NOMO-1 treated with DMSO at 0.1 percent for 48 hours (cell line): ENCODE data around the gene NR1H2.
"Not testable (repeated sequence)": the region's sequence is repeated elsewhere in the genome, so short reads cannot be mapped to it uniquely, and the experiment has no call there.

Source experiments
- DNase-seq: peaks from one replicate; lab custom pipeline; 2025; ENCODE audit not compliant: unreplicated experiment; lab: John Stamatoyannopoulos, UW

The NR1H2 gene

DNA sequence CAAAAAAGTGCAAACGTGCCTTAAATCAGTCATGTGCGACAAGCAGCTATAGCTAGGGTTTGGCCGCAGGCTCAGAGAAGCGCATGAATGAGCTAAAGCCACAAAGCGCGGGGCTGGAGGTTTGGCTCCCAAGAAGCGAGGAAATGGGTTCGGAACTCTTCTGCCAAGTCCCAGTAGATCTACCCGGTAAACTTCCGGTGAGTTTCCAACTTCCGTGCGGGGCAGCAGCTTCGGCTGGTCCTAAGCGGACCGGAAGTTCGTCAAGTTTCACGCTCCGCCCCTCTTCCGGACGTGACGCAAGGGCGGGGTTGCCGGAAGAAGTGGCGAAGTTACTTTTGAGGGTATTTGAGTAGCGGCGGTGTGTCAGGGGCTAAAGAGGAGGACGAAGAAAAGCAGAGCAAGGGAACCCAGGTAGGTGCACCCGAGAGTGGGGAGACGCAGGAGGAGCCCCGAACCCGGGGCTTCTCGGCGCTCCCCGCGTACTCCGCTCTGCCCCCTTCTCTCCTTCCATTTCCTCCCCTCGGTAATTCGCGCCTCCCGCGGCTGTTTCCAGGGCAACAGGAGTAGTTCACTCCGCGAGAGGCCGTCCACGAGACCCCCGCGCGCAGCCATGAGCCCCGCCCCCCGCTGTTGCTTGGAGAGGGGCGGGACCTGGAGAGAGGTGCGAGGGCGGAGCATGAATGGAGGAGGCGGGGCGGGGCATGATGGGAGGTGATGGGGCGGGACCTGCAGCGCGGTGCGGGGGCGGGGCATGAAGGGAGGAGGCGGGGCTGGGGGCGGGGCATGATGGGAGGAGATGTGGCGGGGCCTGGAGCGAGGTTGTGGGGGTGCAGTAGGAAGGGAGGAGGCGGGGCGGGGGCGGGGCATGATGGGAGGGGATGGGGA, at the start of gene NR1H2:
TSS of gene NR1H2 (plus strand) at position 292 of the 885 bp plus-strand sequence. CDS start 1,149 bp downstream, outside the sequence.
- peak; percentile 93 for DNase-seq

- DNase-seq = no peak
These were observed 49.2 kb upstream of the NR1H2 start for GRCh38 chr19:50327013-50327412.

DNA sequence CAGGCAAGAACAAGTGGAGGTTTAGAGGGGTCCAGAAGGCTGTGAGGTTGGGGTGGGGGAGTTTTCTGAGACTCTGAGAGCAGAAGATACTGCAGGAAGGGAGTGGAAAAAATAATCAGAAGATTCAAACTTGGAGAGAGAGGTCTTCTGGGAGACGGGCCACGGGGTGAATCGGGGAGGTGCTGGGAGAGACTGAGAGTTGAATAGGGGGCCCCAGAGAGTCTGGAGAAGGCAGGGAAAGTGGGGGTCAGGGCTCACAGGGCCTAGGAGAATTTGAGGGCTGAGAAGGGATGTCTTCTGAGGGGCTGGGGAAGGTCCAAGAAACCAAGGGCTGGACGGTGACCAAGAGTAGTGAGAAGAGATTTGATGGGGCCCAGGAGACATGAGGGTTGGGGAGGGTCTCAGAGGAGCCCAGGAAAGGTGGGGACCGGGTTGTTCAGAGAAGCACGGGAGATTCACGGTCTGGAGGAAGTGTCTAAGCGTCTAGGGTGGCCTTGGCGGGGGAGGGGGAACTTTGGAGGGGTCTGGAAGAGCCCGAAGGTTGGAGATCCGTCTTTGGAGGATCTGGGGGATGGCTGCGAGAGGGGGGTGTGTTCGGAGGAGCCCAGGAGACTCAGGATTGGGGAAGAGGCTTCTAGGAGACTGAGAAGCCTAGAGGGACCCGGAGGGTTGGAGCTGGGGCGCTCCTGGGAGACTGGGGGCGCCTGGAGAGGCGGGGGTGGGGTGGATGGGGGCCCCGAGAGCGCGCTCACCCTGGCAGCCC, 48.6 kb upstream of the NR1H2 start:
- DNase-seq = no peak

- DNase-seq = peak; percentile 34
These were observed 47.9 kb upstream of the NR1H2 start for GRCh38 chr19:50328224-50328872.

GRCh38 chr19:50328873-50329145, 47.4 kb upstream of the NR1H2 start:
- no peak for DNase-seq

DNA sequence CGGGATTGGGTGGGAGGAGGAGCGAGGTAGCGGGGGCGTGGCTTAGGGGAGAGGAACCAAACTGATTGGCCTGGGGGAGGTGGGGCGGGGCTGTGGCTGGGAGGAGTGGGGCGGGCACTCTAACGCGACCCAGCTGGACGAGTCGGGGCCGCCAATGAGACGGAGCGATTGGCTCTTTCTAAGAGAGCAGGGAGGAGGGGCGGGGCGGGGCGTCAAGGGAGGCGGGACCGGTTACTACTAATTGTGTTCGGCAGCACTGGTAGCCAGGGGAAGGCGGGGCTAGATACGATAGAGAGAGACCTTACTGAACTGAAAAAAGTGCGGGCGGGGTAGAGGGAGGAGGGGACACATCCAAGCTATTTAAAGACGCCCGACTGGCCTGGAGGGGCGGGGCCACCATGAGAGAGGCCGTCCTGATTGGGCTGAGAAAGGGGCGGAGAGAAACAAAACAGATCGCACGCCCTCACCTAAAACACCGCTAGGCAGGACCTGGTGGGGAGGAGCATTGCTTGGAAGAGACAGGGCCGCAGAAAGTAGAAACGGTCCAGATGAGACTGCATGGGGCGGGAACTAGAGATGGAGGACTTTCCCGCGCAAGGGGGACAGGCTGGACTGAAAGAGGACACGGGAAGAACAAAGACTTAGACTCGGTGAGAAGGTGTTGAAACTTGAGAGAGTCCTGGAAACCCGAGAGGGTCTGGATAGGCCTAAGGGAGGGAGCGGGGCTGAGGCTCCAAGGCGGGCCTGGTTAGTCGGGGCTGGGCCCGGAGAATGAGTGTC, 46.9 kb upstream of the NR1H2 start, which contains the start of gene KCNC3:
TSS of gene KCNC3 (minus strand) at position 232 of the 780 bp plus-strand sequence. CDS start 295 bp downstream, outside the sequence.
- peak; percentile 100 for DNase-seq

- DNase-seq = not testable (repeated sequence)
These were observed 46.3 kb upstream of the NR1H2 start for GRCh38 chr19:50329926-50330294.

DNA sequence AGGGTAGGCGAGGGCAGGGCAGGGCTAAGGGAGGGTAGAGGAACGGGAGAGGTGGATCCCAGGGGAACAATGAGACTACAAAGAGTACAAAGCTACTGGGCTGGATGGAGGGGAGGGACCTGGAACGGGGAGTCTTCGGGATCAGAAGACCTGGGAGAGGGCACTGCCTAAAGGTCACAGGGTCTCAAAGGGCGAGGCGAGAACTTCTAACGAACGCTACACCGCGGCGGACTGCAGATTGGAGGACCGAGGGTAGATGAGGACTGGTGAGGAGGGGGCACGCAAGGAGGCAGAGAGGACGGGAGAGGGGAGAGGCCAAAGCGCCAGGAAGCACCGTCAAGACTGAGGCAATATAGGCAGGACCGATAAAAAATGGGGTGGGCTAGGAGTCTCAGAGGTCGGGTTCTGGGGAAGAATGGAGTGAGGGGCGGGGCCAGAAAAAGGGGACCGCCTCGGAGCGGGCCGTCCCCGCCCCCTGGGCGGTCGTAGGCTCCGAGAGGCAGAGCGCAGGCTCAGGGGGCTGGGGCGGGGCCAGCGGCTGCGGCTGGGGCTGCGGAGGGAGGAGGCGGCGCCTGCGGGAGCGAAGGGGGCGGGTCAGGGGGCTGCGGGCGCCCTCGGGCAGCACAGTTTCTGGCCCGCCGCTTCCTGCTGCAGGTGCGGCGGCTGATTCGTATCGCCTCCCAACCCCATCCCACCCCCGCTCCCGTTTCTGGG, 45.7 kb upstream of the NR1H2 start:
- peak; percentile 82 for DNase-seq

GRCh38 chr19:50331221-50331993, 44.9 kb upstream of the NR1H2 start:
- peak; percentile 18 for DNase-seq

DNA sequence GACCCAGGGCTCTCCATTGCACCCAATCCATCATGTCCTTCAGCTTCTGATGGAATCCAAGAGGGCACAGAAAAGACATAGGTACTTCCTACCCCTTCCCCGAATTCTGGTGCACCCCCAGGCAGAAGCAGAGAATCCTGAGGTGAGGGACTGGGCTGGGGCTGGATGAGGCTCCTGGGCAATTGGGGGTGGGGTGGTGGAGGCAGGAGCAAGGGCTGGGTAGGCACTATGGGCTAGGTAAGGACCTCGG, 44.3 kb upstream of the NR1H2 start:
- no peak for DNase-seq

GRCh38 chr19:50332244-50333038, 43.8 kb upstream of the NR1H2 start:
- DNase-seq = peak; percentile 21

- peak; percentile 94 for DNase-seq
These were observed 43.0 kb upstream of the NR1H2 start for GRCh38 chr19:50333235-50333736.

GRCh38 chr19:50333737-50334617, 42.3 kb upstream of the NR1H2 start:
- peak; percentile 85 for DNase-seq

DNA sequence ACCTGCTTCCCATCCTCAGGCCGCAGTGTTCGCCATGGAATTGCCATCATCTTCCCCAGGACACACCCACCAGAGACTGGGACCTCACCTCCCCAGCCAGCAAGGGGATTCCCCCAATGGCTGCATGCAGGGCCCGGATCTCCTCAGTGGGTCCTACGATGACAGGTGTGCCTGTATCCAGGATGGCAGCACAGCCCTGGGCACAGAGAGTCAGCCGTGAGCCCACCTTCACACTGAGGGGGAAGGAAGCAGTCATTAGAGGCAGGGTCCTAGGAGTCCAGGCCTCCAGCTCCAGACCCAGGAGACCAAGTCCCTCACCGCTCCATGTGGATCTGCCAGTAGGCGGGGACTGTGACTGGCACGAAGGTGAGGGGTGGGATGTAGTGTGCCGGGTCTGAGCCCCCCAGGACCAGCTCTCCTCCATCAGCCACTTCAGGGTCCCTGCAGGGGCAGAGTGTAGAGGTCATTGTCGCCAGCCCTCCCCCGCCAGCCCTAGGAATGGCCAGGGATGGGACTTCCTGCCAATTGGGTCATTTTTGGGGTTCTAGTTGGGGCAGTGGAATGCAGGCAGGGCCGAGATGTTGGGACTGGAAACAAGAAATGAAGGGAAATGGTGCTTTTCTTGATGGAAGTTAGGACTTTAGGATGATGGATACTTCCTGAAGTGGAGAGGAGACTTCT, 41.4 kb upstream of the NR1H2 start:
- DNase-seq = no peak

DNA sequence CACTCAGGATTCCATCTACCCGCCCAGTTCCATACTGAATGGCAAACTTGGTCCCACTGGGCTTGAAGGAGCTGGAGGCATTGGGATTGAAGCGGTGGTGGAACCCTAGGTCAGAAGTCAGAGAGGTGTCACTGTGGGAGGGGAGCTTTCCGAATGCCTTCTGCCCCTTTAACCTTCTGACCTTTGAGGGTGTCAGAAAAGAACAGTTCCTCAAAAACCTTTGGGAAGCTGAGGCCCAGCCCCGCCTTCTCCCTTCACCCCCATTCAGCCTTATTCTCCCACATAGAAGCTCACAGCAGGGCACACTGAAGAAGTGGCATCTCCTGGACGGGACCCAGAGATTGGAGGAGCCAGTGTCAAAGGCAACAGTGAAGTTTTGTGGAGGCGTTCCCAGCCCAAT, 39.2 kb upstream of the NR1H2 start:
- DNase-seq = not testable (repeated sequence)

- no peak for DNase-seq
These were observed 35.9 kb upstream of the NR1H2 start for GRCh38 chr19:50340331-50340730.

DNA sequence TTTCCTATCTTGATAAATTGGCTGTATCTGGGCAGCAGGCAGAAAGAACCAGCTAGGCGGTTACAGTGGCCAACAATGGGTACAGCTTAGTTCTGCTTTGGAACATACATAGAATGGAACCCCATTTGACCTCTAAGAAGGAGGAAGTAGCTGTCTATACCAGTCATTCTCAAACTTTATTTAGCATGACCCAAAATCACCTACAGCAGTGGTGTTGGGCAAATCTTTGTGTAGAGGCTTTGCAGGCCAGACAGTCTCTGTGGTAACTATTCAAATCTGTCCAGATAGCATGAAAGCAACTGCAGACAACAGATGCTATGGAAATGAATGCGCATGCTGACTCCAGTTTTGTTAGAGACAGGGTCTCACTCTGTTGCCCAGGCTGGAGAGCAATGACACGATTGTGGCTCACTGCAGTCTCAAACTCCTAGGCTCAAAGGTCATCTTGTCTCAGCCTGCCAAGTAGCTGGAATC, 35.1 kb upstream of the NR1H2 start:
- peak; percentile 96 for DNase-seq
